ENCODE data around the gene GABRG3.

DNA sequence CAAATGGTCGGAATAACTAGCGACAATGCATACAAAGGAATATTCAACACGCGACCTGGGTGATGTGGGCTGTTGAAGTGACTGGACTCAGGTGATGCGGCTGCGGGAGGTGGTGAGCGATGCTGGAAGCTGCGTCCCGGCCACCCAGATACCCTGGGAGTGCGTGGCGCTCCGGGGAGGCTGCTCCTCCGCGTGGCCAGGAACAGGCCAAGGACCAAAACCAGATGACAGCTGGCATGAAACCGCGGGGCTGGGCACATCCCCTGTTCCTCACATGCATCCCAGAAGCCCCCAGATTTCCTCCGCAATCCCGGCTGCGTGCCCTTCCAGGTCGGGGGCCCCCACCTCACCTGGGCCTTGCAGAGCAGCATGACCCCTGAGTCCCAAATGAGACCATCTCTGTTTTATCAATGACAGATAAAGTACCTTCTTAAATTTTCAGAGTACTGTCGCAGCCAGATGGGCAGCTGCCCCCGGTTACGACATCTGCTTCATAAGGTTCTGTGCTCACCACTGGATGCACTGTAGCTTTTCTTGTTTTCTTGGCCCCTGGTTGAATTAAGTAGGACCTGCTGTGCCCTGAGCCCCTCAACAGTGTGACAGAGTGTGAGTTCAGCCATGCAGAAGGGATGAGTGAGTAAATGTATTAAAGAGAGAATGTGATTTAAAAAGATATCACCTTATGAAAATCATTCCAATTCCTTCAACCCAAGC is 278.2 kb downstream of the GABRG3 start:
- TF ChIP-seq POLR2A (IDR thresholded peaks at IDR 0.05), result no peak
- TF ChIP-seq, protein P1, sequence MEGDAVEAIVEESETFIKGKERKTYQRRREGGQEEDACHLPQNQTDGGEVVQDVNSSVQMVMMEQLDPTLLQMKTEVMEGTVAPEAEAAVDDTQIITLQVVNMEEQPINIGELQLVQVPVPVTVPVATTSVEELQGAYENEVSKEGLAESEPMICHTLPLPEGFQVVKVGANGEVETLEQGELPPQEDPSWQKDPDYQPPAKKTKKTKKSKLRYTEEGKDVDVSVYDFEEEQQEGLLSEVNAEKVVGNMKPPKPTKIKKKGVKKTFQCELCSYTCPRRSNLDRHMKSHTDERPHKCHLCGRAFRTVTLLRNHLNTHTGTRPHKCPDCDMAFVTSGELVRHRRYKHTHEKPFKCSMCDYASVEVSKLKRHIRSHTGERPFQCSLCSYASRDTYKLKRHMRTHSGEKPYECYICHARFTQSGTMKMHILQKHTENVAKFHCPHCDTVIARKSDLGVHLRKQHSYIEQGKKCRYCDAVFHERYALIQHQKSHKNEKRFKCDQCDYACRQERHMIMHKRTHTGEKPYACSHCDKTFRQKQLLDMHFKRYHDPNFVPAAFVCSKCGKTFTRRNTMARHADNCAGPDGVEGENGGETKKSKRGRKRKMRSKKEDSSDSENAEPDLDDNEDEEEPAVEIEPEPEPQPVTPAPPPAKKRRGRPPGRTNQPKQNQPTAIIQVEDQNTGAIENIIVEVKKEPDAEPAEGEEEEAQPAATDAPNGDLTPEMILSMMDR (IDR thresholded peaks at IDR 0.05), result no peak

Data from adrenal gland (tissue), 5 donors.